Lung microvascular endothelial cell (primary cell): Measurements from ENCODE around the gene NPAS1. TPM values are rescaled to one million over a fixed set of nuclear protein-coding genes. Genes with fewer than 3 reads are reported as not detected.
A peak's percentile ranks its signal among the peaks of the same experiment; 100 is the strongest.

Experiments used
- DNase-seq, 2 donors: peaks; one replicate each; pipeline versions ENCODE4 v3.0.0 to v3.0.0-alpha.2; 2010; ENCODE audit warnings: low read depth in 2 of 2
- total RNA-seq: library from RNA; depleted of rRNA; stranded (reverse); fragments of >200 nt; gene quantifications from 2 replicates; pipeline ENCODE4 v1.2.1, GENCODE V29; 2014

NPAS1 gene
- total RNA-seq, 1 donor from 2014 or later: not detected

DNA sequence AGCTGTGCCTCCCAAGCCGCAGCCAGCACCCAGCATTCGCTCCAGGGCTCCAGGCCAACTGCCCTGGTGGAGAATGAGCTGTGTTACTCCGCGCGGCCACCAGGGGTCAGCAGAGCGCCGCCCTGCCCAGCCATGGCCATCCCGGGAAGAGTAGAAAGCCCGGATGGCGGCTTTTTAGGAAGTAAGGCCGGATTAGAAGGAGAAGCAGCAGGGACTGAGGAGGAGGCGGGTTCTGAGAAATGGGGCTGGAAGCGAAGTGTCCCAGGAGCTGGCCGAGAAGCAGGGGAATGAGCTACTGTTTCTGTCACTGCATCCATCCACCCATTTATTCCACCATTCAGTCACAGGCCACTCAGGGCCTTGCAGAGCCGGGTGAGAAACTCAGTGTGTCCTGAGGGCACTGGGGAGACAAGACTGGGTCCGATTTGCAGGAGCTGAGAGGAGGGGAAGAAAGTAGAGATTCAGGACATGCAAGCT, 6.6 kb upstream of the NPAS1 start:
- peak; percentile 60 to 71 for DNase-seq

DNA sequence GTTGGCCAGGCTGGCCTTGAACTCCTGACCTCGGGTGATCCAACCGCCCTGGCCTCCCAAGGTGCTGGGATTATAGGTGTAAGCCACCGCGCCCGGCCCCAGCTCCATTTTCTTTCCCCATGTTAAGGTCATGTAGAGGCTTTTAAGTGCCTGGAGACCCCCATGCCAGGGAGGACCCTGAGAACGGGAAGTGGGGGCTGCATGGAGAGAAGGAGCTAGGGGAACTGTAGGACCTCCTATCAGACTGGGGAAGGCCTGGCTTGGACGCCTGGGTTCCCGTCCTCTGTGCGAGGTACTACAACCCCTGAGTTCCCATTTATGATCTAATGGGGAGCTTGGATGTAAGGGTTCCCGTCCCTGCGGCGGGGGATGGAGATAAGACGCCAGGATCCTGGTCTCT, 714 bp upstream of the NPAS1 start:
- no peak for DNase-seq

DNA sequence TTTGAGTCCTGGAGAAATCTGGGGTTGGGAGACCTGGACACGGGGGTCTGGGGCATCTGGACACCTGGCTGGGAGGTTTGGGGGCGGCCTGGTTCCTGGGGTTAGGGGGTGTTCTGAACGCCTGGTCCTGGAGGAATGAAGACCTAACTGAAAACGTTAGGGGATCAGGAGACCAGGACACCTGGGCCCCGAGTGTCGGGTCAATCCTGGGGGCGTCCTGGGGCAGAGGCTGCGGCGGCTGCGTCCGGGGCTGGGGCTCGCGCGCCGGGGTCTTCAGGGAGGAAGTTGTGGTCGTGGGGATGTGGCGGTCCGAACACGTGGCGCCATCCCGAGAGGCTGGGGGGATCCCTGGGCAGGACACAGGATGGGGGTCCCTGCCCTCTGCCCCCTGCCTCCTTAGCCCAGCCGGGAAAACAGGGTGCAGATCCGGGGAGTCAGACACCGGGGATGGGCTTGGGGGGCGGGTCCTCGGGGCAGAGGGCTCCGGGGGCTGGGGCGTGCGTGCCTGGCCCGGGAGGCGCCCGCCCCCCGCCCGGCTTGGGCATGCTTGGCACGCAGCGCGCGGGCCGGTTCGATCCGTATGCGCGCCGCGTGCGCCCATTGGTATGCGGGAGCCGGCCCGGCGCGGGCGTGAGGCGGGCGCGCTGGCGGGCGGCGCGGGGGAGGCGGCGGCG, 632 bp downstream of the NPAS1 start:
- DNase-seq: no peak

DNA sequence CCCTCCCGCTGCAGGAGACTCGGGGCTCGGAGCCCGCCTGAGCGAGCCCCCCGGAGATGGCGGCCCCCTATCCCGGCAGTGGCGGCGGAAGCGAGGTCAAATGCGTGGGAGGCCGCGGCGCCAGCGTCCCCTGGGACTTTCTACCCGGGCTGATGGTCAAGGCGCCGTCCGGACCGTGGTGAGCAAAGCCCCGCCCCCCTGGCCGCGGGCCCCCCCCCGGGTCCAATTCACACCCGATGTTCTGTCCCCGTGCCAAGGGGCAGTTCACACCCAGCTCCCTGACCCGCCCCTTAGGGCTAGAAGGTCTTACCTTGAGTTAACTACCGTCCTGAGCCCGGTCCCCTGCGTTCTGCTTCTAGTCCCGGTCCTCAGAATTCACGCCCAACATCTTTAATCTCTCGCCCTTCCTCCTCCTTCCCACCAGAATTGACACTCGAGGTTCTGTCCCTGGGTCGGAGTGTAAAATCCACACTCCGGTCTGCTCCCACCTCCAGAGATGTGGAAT, 1.4 kb downstream of the NPAS1 start:
- no peak for DNase-seq

DNA sequence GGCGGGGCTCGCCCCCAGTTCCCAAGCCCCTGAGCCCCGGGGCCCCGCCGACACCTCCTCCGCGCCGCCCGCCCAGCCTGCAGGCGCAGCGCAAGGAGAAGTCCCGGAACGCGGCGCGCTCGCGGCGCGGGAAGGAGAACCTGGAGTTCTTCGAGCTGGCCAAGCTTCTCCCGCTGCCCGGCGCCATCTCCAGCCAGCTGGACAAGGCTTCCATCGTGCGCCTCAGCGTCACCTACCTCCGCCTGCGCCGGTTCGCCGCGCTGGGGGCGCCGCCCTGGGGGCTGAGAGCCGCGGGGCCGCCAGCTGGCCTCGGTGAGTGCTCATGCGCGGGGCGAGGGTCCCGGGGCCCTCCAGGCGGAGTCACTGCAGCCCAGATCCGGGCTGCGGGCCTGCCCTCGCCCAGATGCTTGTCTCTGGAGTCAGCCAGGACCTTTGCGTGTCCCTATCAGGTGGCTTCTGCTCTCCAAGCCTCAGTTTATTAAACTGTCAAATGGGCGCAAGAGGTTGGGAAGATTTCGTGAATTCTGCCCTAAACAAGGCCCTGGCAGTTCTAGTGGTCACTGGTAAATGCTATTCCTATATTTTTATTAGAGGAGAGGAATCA, 2.0 kb downstream of the NPAS1 start:
- DNase-seq: no peak

DNA sequence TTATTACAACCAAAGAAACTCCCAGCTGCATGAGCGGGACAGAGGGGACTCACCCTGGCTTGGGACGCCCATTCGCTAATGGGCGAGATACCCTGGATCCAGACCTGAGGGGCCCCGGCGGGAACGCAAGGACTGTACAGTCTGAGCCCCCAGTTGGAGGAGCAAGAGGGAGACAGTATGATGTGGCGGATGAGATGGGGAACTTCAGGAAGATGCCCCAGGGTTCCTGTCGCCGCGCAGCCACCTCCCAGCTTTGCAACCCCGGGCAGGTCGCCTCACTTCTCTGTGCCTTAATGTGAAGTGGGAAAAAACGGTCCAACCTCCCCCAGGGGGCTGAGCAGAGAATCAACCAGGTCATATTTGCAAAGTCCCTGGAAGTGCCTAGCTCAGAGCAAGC, 2.5 kb downstream of the NPAS1 start:
- no peak for DNase-seq

DNA sequence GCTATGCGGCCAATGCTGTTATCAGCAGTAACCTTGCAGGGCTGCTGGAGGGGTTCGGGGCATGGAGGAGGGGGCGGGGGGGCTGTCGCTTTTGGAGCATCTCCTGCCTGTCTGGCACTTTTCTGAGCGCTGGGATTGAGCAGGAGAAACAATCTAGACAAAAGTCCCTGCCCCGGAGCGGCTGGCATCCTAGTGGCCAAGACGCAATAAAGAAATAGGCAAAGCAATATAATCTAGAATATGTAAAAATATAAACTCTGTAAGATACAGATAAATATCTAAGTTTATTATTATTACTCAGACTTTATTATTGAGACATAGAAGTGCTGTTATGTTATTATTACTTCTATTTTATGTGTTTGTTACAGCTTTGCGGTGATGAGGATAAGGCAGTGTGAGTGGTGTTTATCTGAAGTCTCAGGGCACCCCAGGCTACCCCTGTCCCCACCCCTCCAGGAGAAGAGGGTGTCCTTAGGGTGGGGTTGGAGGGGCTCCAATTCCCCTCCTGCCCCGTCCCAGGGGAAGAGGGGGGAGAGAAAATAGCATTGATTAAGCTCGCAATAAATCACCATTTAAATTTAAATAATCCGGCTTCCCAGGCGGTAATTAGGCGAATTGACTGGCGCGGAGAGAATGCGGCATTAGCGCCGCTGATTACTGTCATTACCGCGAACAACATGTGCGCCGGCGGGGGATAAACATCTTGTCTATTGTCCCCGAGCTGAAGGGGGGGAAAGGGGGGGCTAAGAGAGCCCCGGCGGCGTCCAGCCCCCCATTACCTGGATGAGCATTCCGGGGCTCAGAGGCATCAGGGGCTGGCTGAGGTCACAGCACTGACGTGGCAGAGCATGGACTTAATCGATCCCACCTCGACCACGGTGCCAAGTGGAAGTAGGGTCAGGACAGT, 3.2 kb downstream of the NPAS1 start:
- no peak for DNase-seq

DNA sequence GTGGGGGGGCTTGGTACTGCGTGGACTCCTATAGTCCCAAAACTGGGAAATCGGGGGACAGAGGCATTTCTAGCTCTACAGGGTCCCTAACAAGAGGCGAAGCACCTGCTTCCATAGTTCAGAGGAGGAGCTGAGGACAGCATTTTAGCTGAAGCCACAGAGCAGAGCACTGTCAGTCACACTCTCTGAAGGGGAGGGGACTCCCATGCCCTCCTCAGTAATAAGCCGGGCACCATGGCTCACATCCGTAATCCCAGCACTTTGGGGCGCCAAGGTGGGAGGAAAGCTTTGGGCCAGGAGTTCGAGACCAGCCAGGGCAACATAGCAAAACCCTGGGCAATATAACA, 3.8 kb downstream of the NPAS1 start:
- no peak for DNase-seq

DNA sequence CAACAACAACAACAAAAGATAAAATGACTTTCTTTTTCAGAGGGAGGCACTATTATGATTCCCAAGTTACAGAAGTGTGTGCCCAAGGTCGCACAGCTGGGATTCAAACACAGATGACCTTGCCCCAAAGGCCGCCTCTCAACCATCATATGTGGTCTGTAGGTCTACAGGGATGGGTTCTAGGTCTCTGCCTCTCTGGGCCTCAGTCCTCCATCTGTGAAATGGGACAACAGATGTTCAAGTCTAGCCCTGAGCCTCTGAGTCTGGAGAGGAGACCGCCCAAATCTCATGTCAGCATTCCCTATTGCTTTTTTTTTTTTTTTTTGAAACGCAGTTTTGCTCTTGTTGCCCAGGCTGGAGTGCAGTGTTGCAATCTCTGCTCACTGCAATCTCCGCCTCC, 4.9 kb downstream of the NPAS1 start:
- DNase-seq: no peak

DNA sequence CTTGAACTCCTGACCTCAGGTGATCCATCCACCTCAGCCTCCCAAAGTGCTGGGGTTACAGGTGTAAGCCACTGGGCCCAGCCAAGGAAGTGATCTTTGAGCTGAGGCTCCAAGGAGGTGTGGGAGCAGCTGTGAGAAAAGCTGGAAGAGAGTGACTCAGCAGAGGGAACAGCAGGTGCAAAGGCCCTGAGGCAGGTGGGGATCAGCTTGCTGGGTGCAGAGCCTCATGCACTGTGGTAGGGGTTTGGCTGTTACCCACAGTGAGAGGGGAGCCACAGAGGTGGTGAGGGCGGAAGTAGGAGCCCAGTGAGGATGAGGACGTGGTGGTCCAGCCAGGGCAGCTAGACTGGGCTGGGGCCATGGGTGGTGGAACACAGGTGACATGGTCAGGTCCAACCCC, 6.5 kb downstream of the NPAS1 start:
- no peak for DNase-seq

DNA sequence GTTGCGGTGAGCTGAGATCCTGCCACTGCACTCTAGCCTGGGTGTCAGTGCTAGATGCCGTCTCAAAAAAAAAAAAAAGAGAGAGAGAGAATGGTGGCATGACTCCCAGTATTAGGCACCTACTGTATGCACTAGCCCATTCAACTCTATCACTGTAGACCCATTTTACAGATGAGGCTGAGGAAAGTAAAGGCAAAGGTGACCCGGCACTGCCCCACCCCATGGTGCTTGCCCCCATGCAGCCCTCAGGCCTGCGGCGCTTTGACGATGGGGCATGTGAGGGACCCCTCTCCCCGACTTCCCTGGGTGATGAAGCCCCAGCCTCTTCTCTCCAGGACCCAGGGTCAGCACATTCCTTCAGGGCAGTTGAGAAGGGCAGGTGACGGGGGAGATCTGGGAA, 7.3 kb downstream of the NPAS1 start:
- DNase-seq: no peak

DNA sequence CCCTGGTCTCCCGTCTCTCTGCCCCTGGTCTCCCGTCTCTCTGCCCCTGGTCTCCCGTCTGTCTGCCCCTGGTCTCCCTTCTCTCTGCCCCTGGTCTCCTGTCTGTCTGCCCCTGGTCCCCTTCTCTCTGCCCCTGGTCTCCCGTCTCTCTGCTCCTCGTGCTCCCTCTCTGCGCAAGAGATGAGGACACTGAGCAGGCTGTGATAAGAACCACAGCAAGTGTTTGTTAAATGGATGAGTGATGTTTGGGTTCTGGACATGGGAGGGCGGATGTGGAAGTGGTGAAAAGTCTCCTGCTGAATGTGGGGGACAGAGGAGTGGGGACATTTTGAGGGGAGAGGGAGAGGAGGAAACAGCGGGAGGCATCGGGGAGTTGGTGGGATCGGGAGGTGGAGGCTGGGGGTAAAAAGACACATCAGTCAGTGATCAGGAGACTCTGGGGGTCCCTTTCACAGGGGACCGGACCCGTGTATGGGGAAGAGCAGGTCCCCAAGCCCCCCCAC, 8.0 kb downstream of the NPAS1 start:
- DNase-seq: no peak

DNA sequence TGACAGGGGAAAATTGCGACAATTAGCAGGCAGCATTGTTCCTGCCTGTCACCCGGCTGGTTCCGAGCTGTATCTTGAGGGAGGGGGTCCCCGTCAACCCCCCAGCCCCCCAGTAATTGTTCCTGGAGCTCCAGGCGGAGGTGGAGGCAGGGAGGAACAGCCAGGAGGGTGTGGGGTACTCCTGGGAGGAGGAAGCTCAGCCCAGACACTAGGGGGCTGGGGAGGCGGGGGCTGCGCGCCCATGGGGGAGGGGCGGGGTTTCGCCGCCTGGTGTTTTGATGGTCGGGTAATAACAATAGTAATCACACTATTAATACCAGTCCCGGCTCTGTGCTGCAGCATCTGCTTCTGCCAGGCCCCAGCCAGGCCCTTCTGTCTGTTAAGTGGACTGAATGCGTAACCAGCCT, 8.6 kb downstream of the NPAS1 start:
- DNase-seq: no peak

DNA sequence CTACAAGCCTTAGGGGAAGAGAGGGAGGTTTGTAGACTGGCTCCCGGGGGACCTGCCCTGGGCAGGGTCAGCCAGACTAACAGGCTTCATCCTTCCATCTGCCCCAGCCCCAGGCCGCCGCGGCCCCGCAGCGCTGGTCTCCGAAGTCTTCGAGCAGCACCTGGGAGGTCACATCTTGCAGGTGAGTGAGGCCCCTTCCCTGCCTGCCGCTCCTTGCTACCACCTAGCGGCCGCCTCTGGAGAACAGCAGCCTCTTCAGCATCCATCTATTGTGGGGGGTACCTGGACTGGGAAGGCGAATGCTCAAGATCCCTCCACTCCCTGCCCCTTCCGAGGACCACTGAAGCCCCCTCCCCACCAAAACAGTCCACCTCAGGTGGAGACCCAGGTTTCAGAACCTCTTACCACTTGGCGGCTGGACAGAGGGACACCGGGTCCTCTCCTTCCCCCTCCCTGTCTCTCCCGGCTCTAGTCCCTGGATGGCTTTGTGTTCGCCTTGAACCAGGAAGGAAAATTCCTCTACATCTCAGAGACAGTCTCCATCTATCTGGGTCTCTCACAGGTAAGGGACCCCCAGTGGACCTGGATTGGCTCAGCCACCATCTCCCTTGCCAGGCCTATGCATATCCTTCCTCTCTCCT, 12.7 kb downstream of the NPAS1 start:
- peak; percentile 36 to 49 for DNase-seq

DNA sequence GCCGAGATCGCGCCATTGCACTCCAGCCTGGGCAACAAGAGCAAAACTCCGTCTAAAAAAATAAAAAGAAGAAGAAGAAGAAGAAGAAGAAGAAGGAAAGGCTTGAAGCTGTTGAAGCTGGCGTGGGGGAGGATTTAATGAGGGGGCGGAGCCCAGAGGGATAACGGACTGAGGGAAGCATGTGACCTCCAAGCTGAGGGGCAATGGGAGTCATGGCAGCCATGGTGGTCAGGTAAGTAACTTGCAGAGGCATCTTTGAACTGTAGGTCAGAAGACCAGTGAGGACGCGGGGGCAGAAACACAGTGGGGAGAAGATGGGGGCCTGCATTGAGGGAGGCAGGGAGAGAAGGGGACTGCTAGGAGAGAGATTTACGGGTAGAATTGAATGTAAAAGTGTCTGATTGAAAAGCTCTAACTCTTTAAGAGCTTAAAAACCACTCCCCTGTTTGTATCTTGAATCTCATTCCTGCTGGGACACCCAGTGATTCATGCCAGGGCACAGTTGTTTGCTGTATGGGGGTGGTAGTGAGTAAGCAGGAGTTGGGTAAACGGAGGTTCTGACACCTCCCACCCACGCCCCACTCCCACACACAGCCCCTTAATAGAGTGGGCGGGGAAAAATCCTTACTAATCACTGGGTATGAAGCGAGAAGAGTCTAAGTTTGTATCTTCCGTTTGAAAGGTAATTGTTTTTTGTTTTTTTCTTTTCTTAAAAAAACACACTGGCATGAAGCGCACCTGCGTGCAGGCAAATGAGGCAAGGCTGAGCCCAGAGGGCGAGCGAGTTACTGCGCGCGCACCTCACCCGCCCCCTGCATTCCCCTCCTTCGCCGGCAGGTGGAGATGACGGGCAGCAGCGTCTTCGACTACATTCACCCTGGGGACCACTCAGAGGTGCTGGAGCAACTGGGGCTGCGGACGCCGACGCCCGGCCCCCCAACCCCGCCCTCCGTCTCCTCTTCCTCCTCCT, 15.8 kb downstream of the NPAS1 start:
- DNase-seq: peak; percentile 61 to 80

DNA sequence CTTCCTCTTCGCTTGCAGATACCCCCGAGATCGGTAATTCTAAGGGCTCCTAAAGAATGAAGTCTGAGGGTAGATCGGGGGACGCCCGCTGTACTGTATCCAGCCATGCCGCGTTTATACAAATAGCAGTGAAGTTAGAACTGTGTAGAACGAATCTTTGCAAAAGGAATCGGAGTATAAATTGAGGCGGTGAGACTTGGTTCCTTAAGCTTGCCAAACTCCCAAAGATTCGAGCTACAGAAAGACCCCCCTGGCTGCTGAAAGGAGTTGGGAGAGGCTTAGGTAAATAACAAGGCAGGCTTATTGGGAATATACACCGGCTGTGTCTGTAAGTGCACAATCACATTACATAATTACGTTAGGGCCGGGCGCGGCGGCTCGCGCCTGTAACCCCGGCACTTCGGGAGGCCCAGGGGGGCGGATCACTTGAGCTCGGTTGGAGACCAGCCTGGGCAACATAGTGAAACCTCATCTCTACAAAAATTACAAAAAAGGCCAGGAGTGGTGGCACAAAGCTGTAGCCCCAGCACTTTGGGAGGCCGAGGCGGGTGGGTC, 16.5 kb downstream of the NPAS1 start:
- DNase-seq: no peak

DNA sequence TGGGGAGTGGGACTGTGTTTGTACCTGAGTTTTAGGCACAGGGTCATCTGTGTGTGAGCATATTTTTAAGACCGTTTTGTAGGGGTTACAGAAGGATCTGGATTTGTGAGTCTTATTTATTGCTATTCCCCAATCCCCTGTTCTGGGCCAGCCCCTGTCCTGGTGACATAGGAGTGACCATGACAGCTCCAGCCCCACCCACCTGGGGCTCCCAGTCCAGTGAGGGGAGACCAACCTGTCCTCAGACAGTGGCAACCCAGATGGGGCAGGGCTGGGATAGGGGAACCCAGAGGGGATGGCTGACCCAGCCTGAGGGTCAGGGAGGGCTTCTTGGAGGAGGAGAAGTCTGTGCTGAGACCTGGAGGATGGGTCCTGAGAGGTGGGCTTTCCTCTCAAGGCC, 18.1 kb downstream of the NPAS1 start:
- no peak for DNase-seq

DNA sequence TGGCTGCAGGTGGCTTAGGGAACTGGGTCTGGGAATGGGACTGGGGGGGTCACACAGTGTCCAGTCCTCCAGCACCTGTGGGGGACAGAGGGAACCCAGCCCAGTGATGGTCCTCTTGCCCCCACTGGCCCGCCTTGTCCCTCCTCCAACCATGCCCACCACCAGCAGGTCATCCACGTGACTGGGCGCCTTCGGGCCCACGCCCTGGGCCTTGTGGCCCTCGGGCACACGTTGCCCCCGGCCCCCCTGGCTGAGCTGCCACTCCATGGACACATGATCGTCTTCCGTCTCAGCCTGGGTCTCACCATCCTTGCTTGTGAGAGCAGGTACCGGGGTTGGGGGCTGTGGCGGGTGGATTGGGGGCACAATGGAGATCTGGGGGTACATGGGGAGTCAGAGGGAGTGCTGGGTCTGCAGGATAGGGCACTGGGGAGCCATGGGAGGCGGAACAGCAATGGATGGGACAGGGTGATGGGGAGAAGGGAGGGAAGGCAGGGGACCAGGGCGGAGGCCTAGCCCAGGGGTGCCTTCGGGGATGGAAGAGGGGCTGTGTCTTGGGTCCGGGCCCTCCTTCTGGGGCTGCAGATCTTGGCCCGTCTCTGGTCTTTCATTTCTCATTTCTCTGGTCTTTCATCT, 19.7 kb downstream of the NPAS1 start:
- DNase-seq: no peak

DNA sequence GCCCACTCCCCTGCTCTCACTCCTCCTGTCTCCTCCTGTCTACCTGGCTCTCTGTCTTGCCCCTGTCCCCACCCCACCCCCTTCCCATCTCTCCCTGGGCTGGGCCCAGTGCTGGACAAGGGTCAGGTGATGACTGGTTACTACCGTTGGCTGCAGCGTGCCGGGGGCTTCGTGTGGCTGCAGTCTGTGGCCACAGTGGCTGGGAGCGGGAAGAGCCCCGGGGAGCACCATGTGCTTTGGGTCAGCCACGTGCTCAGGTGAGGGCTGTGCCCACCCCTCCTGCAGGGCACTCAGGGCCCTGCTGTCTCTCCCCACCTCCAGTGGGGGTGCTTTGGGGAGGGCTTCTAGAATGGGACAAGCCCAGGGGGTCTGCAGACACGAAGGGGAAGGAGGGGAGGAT, 21.2 kb downstream of the NPAS1 start:
- no peak for DNase-seq
